ENCODE data around the gene LAMB1. TPM values are rescaled to one million over a fixed set of nuclear protein-coding genes. Genes with fewer than 3 reads are reported as not detected.

LAMB1 gene
- total RNA-seq, 1 donor = 410 TPM

GRCh38 chr7:107998150-107998549 is 4.8 kb downstream of the LAMB1 start:
- DNase-seq (ENCODE audit: insufficient read length, low spot score, missing footprints) = no peak
- TF ChIP-seq CTCF (IDR thresholded peaks at IDR 0.05; ENCODE audit: extremely low read depth, low read depth, low read length) = no peak
- Histone ChIP-seq H2AFZ (ENCODE audit: low read length) (no peak overlapping the region), H3K9me3 (ENCODE audit: low read depth, low read length) (no peaks in the 10 kb centered on the region), H3K36me3 (ENCODE audit: insufficient read depth, low read length) (peaks cover 54% of the 10 kb centered on the region), H4K20me1 (ENCODE audit: insufficient read depth, low read length) (no peaks in the 10 kb centered on the region), H3K4me2 (ENCODE audit: insufficient read depth, low read length) (peak overlapping the region; percentile 78), H3K4me3 (ENCODE audit: insufficient read depth, low read length) (peak overlapping the region; percentile 6), H3K27me3 (ENCODE audit: insufficient read depth, low read length) (no peaks in the 10 kb centered on the region), H3K27ac (ENCODE audit: low read depth, low read length) (peak overlapping the region; percentile 73), H3K79me2 (ENCODE audit: insufficient read depth, low read length) (peaks cover 49% of the 10 kb centered on the region), H3K4me1 (ENCODE audit: insufficient read depth, low read length) (peaks cover 80% of the 10 kb centered on the region)

GRCh38 chr7:107996072-107996882 is 6.7 kb downstream of the LAMB1 start:
- Histone ChIP-seq H3K4me1 (ENCODE audit: insufficient read depth, low read length) (peaks cover 78% of the 10 kb centered on the region), H4K20me1 (ENCODE audit: insufficient read depth, low read length) (no peaks in the 10 kb centered on the region), H2AFZ (ENCODE audit: low read length) (no peak overlapping the region), H3K4me2 (ENCODE audit: insufficient read depth, low read length) (peak overlapping the region; percentile 53), H3K79me2 (ENCODE audit: insufficient read depth, low read length) (peaks cover 45% of the 10 kb centered on the region), H3K4me3 (ENCODE audit: insufficient read depth, low read length) (peak overlapping the region; percentile 15), H3K36me3 (ENCODE audit: insufficient read depth, low read length) (peaks cover 66% of the 10 kb centered on the region), H3K27ac (ENCODE audit: low read depth, low read length) (peak overlapping the region; percentile 73), H3K27me3 (ENCODE audit: insufficient read depth, low read length) (no peaks in the 10 kb centered on the region), H3K9me3 (ENCODE audit: low read depth, low read length) (no peaks in the 10 kb centered on the region)
- no peak for TF ChIP-seq CTCF (IDR thresholded peaks at IDR 0.05; ENCODE audit: extremely low read depth, low read depth, low read length)
- DNase-seq (ENCODE audit: insufficient read length, low spot score, missing footprints) = peak; percentile 15

- H2AFZ ChIP-seq (ENCODE audit: low read length) = no peak overlapping the region
- no peaks in the 10 kb centered on the region for H3K9me3 ChIP-seq (ENCODE audit: low read depth, low read length)
- peak overlapping the region; percentile 15 for H3K4me3 ChIP-seq (ENCODE audit: insufficient read depth, low read length)
- peaks cover 70% of the 10 kb centered on the region for H3K4me1 ChIP-seq (ENCODE audit: insufficient read depth, low read length)
- DNase-seq (ENCODE audit: insufficient read length, low spot score, missing footprints) = peak; percentile 81
- peak overlapping the region; percentile 73 for H3K27ac ChIP-seq (ENCODE audit: low read depth, low read length)
- H3K4me2 ChIP-seq (ENCODE audit: insufficient read depth, low read length) = peak overlapping the region; percentile 53
- H3K79me2 ChIP-seq (ENCODE audit: insufficient read depth, low read length) = peaks cover 36% of the 10 kb centered on the region
- no peaks in the 10 kb centered on the region for H4K20me1 ChIP-seq (ENCODE audit: insufficient read depth, low read length)
- peaks cover 61% of the 10 kb centered on the region for H3K36me3 ChIP-seq (ENCODE audit: insufficient read depth, low read length)
- no peak for TF ChIP-seq CTCF (IDR thresholded peaks at IDR 0.05; ENCODE audit: extremely low read depth, low read depth, low read length)
- no peaks in the 10 kb centered on the region for H3K27me3 ChIP-seq (ENCODE audit: insufficient read depth, low read length)
Observed at GRCh38 chr7:107995184-107996071, 7.5 kb downstream of the LAMB1 start.
